GM12878 (cell line): ENCODE data around the gene KIAA0930. TPM values are rescaled to one million over a fixed set of nuclear protein-coding genes. Genes with fewer than 3 reads are reported as not detected.

Experiments
- ATAC-seq: fragments of 200-7000 bp; cut with Tn5 transposase; 3 replicates; pipeline ENCODE4 v1.9.1; 2020; ENCODE audit warnings: mild to moderate bottlenecking, moderate library complexity
- BruUV-seq: library from RNA; stranded (reverse); fragments of 400-500 nt; replicated peaks from 2 replicates; lab custom pipeline; 2021; lab: Mats Ljungman, UMichigan
- CTCF ChIA-PET: fragments of 300-600 bp; sonication (Branson Sonifier 250); formaldehyde crosslinking; extraction: SDS; loops from one replicate; lab custom pipeline; 2021; ENCODE audit warnings: inconsistent platforms; lab: Yijun Ruan, JAX
- POLR2A ChIA-PET: fragments of 350-600 bp; formaldehyde crosslinking; extraction: SDS; loops from one replicate; lab custom pipeline; 2021; ENCODE audit warnings: inconsistent platforms; lab: Charles Lee
- RAD21 ChIA-PET: fragments of 300-600 bp; sonication (Branson Sonifier 250); formaldehyde crosslinking; loops from one replicate; lab custom pipeline; 2023; ENCODE audit warnings: antibody characterized with exemption; ENCODE audit not compliant: unreplicated experiment; lab: Charles Lee
- SMC1A ChIA-PET: fragments of 300-600 bp; sonication (Branson Sonifier 250); formaldehyde crosslinking; loops from one replicate; lab custom pipeline; 2023; ENCODE audit not compliant: unreplicated experiment, uncharacterized antibody; lab: Charles Lee
- DNase-seq: peaks from one replicate; pipeline ENCODE4 v3.0.0-alpha.2; 2011; ENCODE audit warnings: low read depth, low spot score
- FAIRE-seq: peaks from 3 replicates; lab custom pipeline; 2011; peaks lifted over from hg19 to GRCh38; lab: Jason Lieb, UNC
- H2AFZ ChIP-seq: 2 replicates; pipeline ENCODE4 v1.6.0; 2011; ENCODE audit warnings: low read depth, low read length, control low read depth; ENCODE audit not compliant: control insufficient read depth
- H3K27ac ChIP-seq: 2 replicates; pipeline ENCODE4 v1.5.1; 2011; ENCODE audit warnings: control low read depth; ENCODE audit not compliant: control insufficient read depth, insufficient read depth
- H3K27me3 ChIP-seq, 2 experiments: replicated peaks in 1 of 2; 2 replicates each; pipeline versions ENCODE4 v1.6.0 to v1.6.1; 2011; ENCODE audit warnings: low read length in 1 of 2; ENCODE audit not compliant: control insufficient read depth in 2 of 2, insufficient read depth in 2 of 2
- H3K36me3 ChIP-seq, 2 experiments: 2 replicates each; pipeline ENCODE4 v1.5.1; 2011; ENCODE audit warnings: low read length in 1 of 2; ENCODE audit not compliant: control insufficient read depth in 2 of 2, insufficient read depth in 2 of 2
- H3K4me1 ChIP-seq: 2 replicates; pipeline ENCODE4 v1.6.1; 2011; ENCODE audit warnings: mild to moderate bottlenecking, low read length, moderate library complexity, mixed read lengths; ENCODE audit not compliant: control insufficient read depth, insufficient read depth
- H3K4me2 ChIP-seq: 2 replicates; pipeline ENCODE4 v1.6.0; 2011; ENCODE audit warnings: control low read depth; ENCODE audit not compliant: control insufficient read depth, insufficient read depth
- H3K4me3 ChIP-seq: fragments of 200-600 bp; sonication (generic); 2 replicates; pipeline ENCODE4 v1.5.1; 2016
- H3K79me2 ChIP-seq: 2 replicates; pipeline ENCODE4 v1.6.0; 2011; ENCODE audit warnings: low read length; ENCODE audit not compliant: control insufficient read depth, insufficient read depth
- H3K9ac ChIP-seq: 2 replicates; pipeline ENCODE4 v1.8.0; 2011; ENCODE audit warnings: low read length, control low read depth, mixed read lengths; ENCODE audit not compliant: control insufficient read depth, insufficient read depth
- H3K9me3 ChIP-seq: replicated peaks from 3 replicates; pipeline ENCODE4 v1.5.1; 2011; ENCODE audit warnings: mild to moderate bottlenecking, low read length; ENCODE audit not compliant: control insufficient read depth, insufficient read depth
- H4K20me1 ChIP-seq: 2 replicates; pipeline ENCODE4 v1.6.0; 2011; ENCODE audit not compliant: control insufficient read depth, insufficient read depth
- KLF5 ChIP-seq: fragments of 450-650 bp; IDR thresholded peaks from 2 replicates; pipeline ENCODE4 v1.6.1; 2014; ENCODE audit warnings: mild to moderate bottlenecking; ENCODE audit not compliant: partially characterized antibody
- MYB ChIP-seq: fragments of 150-350 bp; IDR thresholded peaks from 2 replicates; pipeline ENCODE4 v1.6.1; 2014; ENCODE audit warnings: mild to moderate bottlenecking, low read depth, low read length, borderline replicate concordance
- NFYB ChIP-seq: IDR thresholded peaks from 2 replicates; pipeline ENCODE4 v1.6.1; 2011; ENCODE audit warnings: low read depth, mild to moderate bottlenecking, low read length, improper control_type of control experiment, moderate library complexity; ENCODE audit not compliant: insufficient read depth
- RAD51 ChIP-seq: fragments of 450-650 bp; IDR thresholded peaks from 2 replicates; pipeline ENCODE4 v1.6.1; 2016; ENCODE audit warnings: moderate library complexity, mild to moderate bottlenecking, inconsistent platforms
- SPI1 ChIP-seq: IDR thresholded peaks from 2 replicates; pipeline ENCODE4 v1.6.1; 2011; ENCODE audit warnings: low read depth, mild to moderate bottlenecking, low read length, moderate library complexity, borderline replicate concordance; ENCODE audit not compliant: insufficient read depth
- STAT1 ChIP-seq: fragments of 450-650 bp; conservative IDR thresholded peaks from 2 replicates; pipeline ENCODE4 v1.6.1; 2014; ENCODE audit warnings: antibody characterized with exemption, mild to moderate bottlenecking
- STAT3 ChIP-seq: IDR thresholded peaks from 2 replicates; pipeline ENCODE4 v1.6.1; 2011; ENCODE audit warnings: low read depth, low read length, improper control_type of control experiment
- USF1 ChIP-seq: IDR thresholded peaks from 2 replicates; pipeline ENCODE4 v1.6.1; 2011; ENCODE audit warnings: borderline replicate concordance, low read depth, mild to moderate bottlenecking, moderate library complexity, mixed read lengths, low read length; ENCODE audit not compliant: insufficient read depth; ENCODE audit errors: extremely low read length
- USF2 ChIP-seq: IDR thresholded peaks from 2 replicates; pipeline ENCODE4 v1.6.1; 2011; ENCODE audit warnings: low read depth, low read length, improper control_type of control experiment, borderline replicate concordance
- ZBTB11 ChIP-seq: fragments of 450-650 bp; formaldehyde crosslinking; IDR thresholded peaks from 2 replicates; pipeline ENCODE4 v1.5.0; 2022; ENCODE audit warnings: mild to moderate bottlenecking, missing genetic modification characterization
- ZBTB4 ChIP-seq: fragments of 450-650 bp; formaldehyde crosslinking; IDR thresholded peaks from 2 replicates; pipeline ENCODE4 v1.4.0; 2022; ENCODE audit warnings: mild to moderate bottlenecking, moderate library complexity
- WGBS: methylation state at CpG from one replicate; pipeline ENCODE4 v1.1.6; 2016; ENCODE audit warnings: low lambda C conversion rate; ENCODE audit not compliant: insufficient replicate concordance, insufficient coverage; ENCODE audit errors: missing lambda C conversion rate; 5-methylcytosine and 5-hydroxymethylcytosine counted together
- in situ Hi-C: fragments of 300-500 bp; cut with MboI; formaldehyde crosslinking; loops from 9 replicates; pipeline ENCODE4 v1.14.3; 2018; ENCODE audit warnings: mixed read lengths
- intact Hi-C: fragments of 100-400 bp; cut with micrococcal nuclease; formaldehyde crosslinking; loops from one replicate; pipeline ENCODE4 v1.14.2; 2022; ENCODE audit not compliant: unreplicated experiment
- polyA plus RNA-seq, 11 experiments: library from polyadenylated mRNA; depleted of rRNA in 4 of 11; unstranded in 6 of 11; stranded (reverse) in 5 of 11; fragments of >200 nt; fragmentation: Nextera tagmentation in 4 of 11; fragmentation: Illumina TruSeq in 1 of 11; extraction: Ambion mirVana in 4 of 11; extraction: Trizol in 1 of 11; gene quantifications; 1 replicate in 1 of 11; 2 replicates in 10 of 11; pipeline versions ENCODE4 v1.2.1 to v1.2.3, GENCODE V29; 2011 to 2016; ENCODE audit warnings: inconsistent platforms in 2 of 11, missing spikeins in 2 of 11, low read depth in 1 of 11
- total RNA-seq, 4 experiments: library from RNA; depleted of rRNA in 3 of 4; stranded (reverse); fragments of >200 nt in 3 of 4; fragmentation: Illumina TruSeq in 1 of 4; extraction: Trizol in 1 of 4; gene quantifications; 2 replicates each; pipeline versions ENCODE4 v1.2.1 to v1.2.3, GENCODE V29; 2013 to 2021

KIAA0930 gene
- total and polyA plus RNA-seq, 10 of the 15 experiments (the other 5 are each of a cell fraction or from before 2014, with no cell fraction given) = 3.6 to 125 (median 46.3) TPM

- no peak for TF ChIP-seq ZBTB4 (CRISPR knock-in tag)
- no peak for TF ChIP-seq ZBTB11 (CRISPR knock-in tag)
- TF ChIP-seq SPI1 = no peak
Measured at GRCh38 chr22:45205276-45205925, 35.3 kb downstream of the KIAA0930 start (continued).

- no peak for FAIRE-seq
- ChIA-PET SMC1A (interaction anchor here (1.1 kb wide), 1 partner anchor 11 kb away, joined by 3 read pairs; no protein-coding TSS in a partner anchor), RAD21 (no interaction called here), CTCF (no interaction called here), POLR2A (interaction anchor here (0.5 kb wide), 1 partner anchor 33 kb away, joined by 4 read pairs; no protein-coding TSS in a partner anchor)
- no peak for DNase-seq
- Histone ChIP-seq H3K9ac (no peak overlapping the region), H3K27me3 (no peaks in the 10 kb centered on the region), H3K36me3 (peaks cover 3 to 45% of the 10 kb centered on the region in 2 experiments; a peak in 3 of 4 replicates), H3K9me3 (no peaks in the 10 kb centered on the region), H3K27ac (no peak overlapping the region), H3K4me1 (no peaks in the 10 kb centered on the region), H3K4me2 (no peak overlapping the region), H4K20me1 (no peaks in the 10 kb centered on the region), H2AFZ (no peak overlapping the region), H3K4me3 (no peak overlapping the region), H3K79me2 (no peaks in the 10 kb centered on the region)
- WGBS = 94% methylated on average over 14 of the region's 14 CpGs
- ATAC-seq = no peak
- BruUV-seq = no TSS peak
- intact Hi-C loops (no loop called here), in situ Hi-C loops (no loop called here)
- TF ChIP-seq STAT3 (no peak), RAD51 (no peak), USF1 (no peak), USF2 (no peak), STAT1 (no peak), KLF5 (no peak), MYB (no peak), NFYB (no peak)
Measured at GRCh38 chr22:45204819-45205218, 35.9 kb downstream of the KIAA0930 start.
